Measurements from ENCODE around the gene BAG2. TPM values are rescaled to one million over a fixed set of nuclear protein-coding genes. Genes with fewer than 3 reads are reported as not detected.

BAG2 gene
- total and polyA plus RNA-seq, 2 of the 4 experiments (the other 2 are of a cell fraction) = 8.1 to 10.0 TPM

DNA sequence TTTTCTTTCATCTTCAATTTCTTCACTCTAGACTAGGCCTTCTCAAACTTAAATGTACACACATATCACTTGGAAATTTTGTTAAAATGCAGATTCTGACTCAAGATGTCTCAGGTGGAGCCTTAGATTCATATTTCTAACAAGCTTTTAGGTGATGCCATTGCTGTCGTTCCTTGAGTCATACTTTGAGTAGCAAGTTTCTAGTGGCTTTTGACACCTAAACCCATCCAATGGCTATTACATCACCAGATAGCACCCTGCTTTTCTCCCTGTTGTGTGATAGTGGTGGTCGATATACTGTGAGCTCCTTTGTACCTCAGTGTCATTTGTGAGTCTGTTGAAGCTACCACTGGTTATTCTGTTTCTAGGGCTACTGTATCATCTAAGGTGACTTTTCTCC lies 34.8 kb upstream of the BAG2 start:
- H3K9me1 ChIP-seq (ENCODE audit: insufficient read depth, low read length) = no peaks in the 10 kb centered on the region; the same call in 1 of the 2 replicates
- no peaks in the 10 kb centered on the region for H4K20me1 ChIP-seq (ENCODE audit: insufficient read depth, low read length)
- no peak overlapping the region for H3K4me3 ChIP-seq (ENCODE audit: insufficient read depth, low read depth, low read length)
- no peaks in the 10 kb centered on the region for H3K27me3 ChIP-seq (ENCODE audit: control insufficient read depth, insufficient read depth, low read length)
- H3K4me1 ChIP-seq (ENCODE audit: control insufficient read depth, insufficient read depth, low read length) = no peaks in the 10 kb centered on the region
- no peak overlapping the region for H3K23ac ChIP-seq (ENCODE audit: low read depth, low read length)
- H4K8ac ChIP-seq (ENCODE audit: low read depth in 2 of 2, low read length in 2 of 2) = no peak overlapping the region
- H3K79me1 ChIP-seq (ENCODE audit: low read depth in 1 of 2, low read length in 2 of 2) = peaks cover 3 to 11% of the 10 kb centered on the region in 2 experiments; a peak in 3 of 4 replicates
- H2AK9ac ChIP-seq (replicated peaks; ENCODE audit: low read depth, low read length, poor library complexity) = no peak overlapping the region
- no peaks in the 10 kb centered on the region for H3K9me3 ChIP-seq (ENCODE audit: control insufficient read depth, insufficient read depth, low read length)
- no CpG with 5 or more reads among the region's 2 CpGs for WGBS, 2 experiments (ENCODE audit: extremely low coverage in 2 of 2, insufficient read length in 1 of 2)
- peaks cover 10% of the 10 kb centered on the region for H3K36me3 ChIP-seq (ENCODE audit: control insufficient read depth, insufficient read depth, low read length)
- H2AFZ ChIP-seq (replicated peaks; ENCODE audit: low read length, poor library complexity) = no peak overlapping the region
- H2BK5ac ChIP-seq (ENCODE audit: low read depth, low read length, poor library complexity, severe bottlenecking) = no peak overlapping the region
- no peak overlapping the region for H2BK120ac ChIP-seq (ENCODE audit: low read depth, low read length)
- H2BK15ac ChIP-seq (ENCODE audit: low read depth, low read length) = no peak overlapping the region
- intact Hi-C loops (cut with micrococcal nuclease) (no loop called here), dilution Hi-C loops (cut with HindIII; ENCODE audit: low sequenced_read_pairs, unreplicated experiment) (no loop called here), in situ Hi-C loops (cut with MboI; ENCODE audit: low sequenced_read_pairs) (no loop called here)
- TF ChIP-seq CEBPB (IDR thresholded peaks at IDR 0.05; ENCODE audit: low read depth, low read length) (no peak), RCOR1 (IDR thresholded peaks at IDR 0.05; ENCODE audit: insufficient replicate concordance, low read length) (no peak), MXI1 (IDR thresholded peaks at IDR 0.05; ENCODE audit: borderline replicate concordance, low read depth, low read length) (no peak), POLR2A (IDR thresholded peaks at IDR 0.05; ENCODE audit: low read depth, low read length) (no peak), NFE2L2 (IDR thresholded peaks at IDR 0.05; ENCODE audit: low read depth, low read length) (no peak), MAFK (IDR thresholded peaks at IDR 0.05; ENCODE audit: low read depth, low read length) (no peak)
- TF ChIP-seq, protein P1, sequence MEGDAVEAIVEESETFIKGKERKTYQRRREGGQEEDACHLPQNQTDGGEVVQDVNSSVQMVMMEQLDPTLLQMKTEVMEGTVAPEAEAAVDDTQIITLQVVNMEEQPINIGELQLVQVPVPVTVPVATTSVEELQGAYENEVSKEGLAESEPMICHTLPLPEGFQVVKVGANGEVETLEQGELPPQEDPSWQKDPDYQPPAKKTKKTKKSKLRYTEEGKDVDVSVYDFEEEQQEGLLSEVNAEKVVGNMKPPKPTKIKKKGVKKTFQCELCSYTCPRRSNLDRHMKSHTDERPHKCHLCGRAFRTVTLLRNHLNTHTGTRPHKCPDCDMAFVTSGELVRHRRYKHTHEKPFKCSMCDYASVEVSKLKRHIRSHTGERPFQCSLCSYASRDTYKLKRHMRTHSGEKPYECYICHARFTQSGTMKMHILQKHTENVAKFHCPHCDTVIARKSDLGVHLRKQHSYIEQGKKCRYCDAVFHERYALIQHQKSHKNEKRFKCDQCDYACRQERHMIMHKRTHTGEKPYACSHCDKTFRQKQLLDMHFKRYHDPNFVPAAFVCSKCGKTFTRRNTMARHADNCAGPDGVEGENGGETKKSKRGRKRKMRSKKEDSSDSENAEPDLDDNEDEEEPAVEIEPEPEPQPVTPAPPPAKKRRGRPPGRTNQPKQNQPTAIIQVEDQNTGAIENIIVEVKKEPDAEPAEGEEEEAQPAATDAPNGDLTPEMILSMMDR (conservative IDR thresholded peaks at IDR 0.05; ENCODE audit: low read depth, low read length) = no peak
- ChIA-PET POLR2A (ENCODE audit: unreplicated experiment) (no interaction called here), CTCF (no interaction called here)
- H3K56ac ChIP-seq (ENCODE audit: extremely low read depth, insufficient read depth, low read length) = no peak overlapping the region
- no peak overlapping the region for H2BK20ac ChIP-seq (ENCODE audit: low read depth, low read length)
- no peak overlapping the region for H2AK5ac ChIP-seq (ENCODE audit: low read depth, low read length)
- no peak overlapping the region for H3K4me2 ChIP-seq (ENCODE audit: low read depth, low read length)
- no peak overlapping the region for H3K4ac ChIP-seq (ENCODE audit: low read depth, low read length)
- no peak overlapping the region for H3K9ac ChIP-seq (ENCODE audit: low read depth, low read length)
- H4K5ac ChIP-seq (ENCODE audit: low read depth, low read length) = no peak overlapping the region
- H3K27ac ChIP-seq (ENCODE audit: insufficient read depth, low read length) = no peak overlapping the region
- H4K91ac ChIP-seq (ENCODE audit: insufficient read depth, low read depth, low read length) = no peak overlapping the region
- no peak overlapping the region for H3K14ac ChIP-seq (replicated peaks; ENCODE audit: low read depth, low read length)
- DNase-seq (no peak), ATAC-seq (ENCODE audit: low read depth) (no peak)
- BruUV-seq (replicated peaks) = no TSS peak
- no peak overlapping the region for H3K18ac ChIP-seq (ENCODE audit: low read depth, low read length)
